Measurements from ENCODE around the gene AKT1. TPM values are rescaled to one million over a fixed set of nuclear protein-coding genes. Genes with fewer than 3 reads are reported as not detected.

AKT1 gene
- total and polyA plus RNA-seq, 2 of the 13 experiments (the other 11 are each of a cell fraction or from before 2014, with no cell fraction given): 96.2 to 116 TPM

DNA sequence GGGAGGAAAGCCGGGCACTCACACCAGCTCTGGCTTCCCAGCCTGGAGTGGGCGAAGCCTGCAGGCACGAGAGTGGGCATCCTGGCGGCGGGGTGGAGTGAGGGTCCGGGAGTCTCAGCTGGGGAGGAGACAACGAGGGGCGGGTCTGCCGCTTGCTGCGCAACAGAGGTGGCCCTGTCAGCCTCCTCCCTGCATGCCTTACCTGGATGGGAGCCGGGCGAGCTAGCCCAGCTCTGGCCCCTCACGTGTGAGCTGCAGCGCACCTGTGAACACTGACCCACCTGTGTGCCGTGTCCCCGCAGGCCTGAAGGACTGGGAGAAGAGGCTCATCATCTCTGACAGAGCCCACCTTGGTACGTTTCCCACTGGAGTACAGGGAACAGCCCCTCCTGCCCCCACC is 56.5 kb downstream of the AKT1 start:
- Histone ChIP-seq H3K4me3 (replicated peaks in 1 of 3; ENCODE audit: insufficient read depth in 1 of 3, low read depth in 2 of 3, low read length in 3 of 3) (no peak overlapping the region), H3K9me3 (ENCODE audit: low read length) (no peaks in the 10 kb centered on the region), H3K79me2 (ENCODE audit: insufficient read depth, low read length) (no peaks in the 10 kb centered on the region), H3K27me3 (ENCODE audit: control insufficient read depth in 1 of 2, insufficient read depth in 2 of 2, low read length in 2 of 2) (no peaks in the 10 kb centered on the region), H3K9ac (ENCODE audit: insufficient read depth, low read depth, low read length) (no peak overlapping the region), H3K27ac (ENCODE audit: extremely low read length, insufficient read depth, low read length) (no peak overlapping the region), H3K36me3 (replicated peaks in 1 of 2; ENCODE audit: control insufficient read depth in 1 of 2, insufficient read depth in 2 of 2, low read length in 2 of 2) (no peaks in the 10 kb centered on the region; a peak in 2 of 5 replicates), H2AFZ (ENCODE audit: low read length) (no peak overlapping the region), H4K20me1 (ENCODE audit: insufficient read depth, low read length) (no peaks in the 10 kb centered on the region), H3K4me1 (ENCODE audit: insufficient read depth, low read length) (peaks cover 49% of the 10 kb centered on the region), H3K4me2 (ENCODE audit: low read depth, low read length) (no peak overlapping the region)
- CTCF ChIA-PET (ENCODE audit: low intra/inter-chr PET ratio, low total read pairs): no interaction called here
- no TSS peak for BruUV-seq (replicated peaks)
- no peak for ATAC-seq
- POLR2A ChIA-PET: no interaction called here
- in situ Hi-C loops (cut with HindIII; ENCODE audit: extremely low pct_ligation_motif_present, low pct_unique_long_range_greater_than_20kb): no loop called here
- FAIRE-seq: no peak
- intact Hi-C loops (cut with micrococcal nuclease; ENCODE audit: unreplicated experiment): no loop called here
- WGBS (ENCODE audit: low lambda C conversion rate): 96% methylated on average over 10 of the region's 17 CpGs
- no peak for DNase-seq (ENCODE audit: low spot score)
- TF ChIP-seq, protein P1, sequence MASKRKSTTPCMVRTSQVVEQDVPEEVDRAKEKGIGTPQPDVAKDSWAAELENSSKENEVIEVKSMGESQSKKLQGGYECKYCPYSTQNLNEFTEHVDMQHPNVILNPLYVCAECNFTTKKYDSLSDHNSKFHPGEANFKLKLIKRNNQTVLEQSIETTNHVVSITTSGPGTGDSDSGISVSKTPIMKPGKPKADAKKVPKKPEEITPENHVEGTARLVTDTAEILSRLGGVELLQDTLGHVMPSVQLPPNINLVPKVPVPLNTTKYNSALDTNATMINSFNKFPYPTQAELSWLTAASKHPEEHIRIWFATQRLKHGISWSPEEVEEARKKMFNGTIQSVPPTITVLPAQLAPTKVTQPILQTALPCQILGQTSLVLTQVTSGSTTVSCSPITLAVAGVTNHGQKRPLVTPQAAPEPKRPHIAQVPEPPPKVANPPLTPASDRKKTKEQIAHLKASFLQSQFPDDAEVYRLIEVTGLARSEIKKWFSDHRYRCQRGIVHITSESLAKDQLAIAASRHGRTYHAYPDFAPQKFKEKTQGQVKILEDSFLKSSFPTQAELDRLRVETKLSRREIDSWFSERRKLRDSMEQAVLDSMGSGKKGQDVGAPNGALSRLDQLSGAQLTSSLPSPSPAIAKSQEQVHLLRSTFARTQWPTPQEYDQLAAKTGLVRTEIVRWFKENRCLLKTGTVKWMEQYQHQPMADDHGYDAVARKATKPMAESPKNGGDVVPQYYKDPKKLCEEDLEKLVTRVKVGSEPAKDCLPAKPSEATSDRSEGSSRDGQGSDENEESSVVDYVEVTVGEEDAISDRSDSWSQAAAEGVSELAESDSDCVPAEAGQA (IDR thresholded peaks at IDR 0.05; ENCODE audit: low read depth): no peak
- TF ChIP-seq, protein P1 (CRISPR knock-in tag; IDR thresholded peaks at IDR 0.05; ENCODE audit: borderline replicate concordance): no peak
- TF ChIP-seq ZBTB8A (CRISPR knock-in tag; IDR thresholded peaks at IDR 0.05; ENCODE audit: borderline replicate concordance, low read depth) (no peak), SP4 (CRISPR knock-in tag; IDR thresholded peaks at IDR 0.05) (no peak), PHF8 (CRISPR knock-in tag; IDR thresholded peaks at IDR 0.05) (no peak), ATAD3A (CRISPR knock-in tag; IDR thresholded peaks at IDR 0.05) (no peak), PHB2 (IDR thresholded peaks at IDR 0.05; ENCODE audit: partially characterized antibody) (no peak), GATAD1 (CRISPR knock-in tag; IDR thresholded peaks at IDR 0.05) (no peak), ZNF264 (CRISPR knock-in tag; IDR thresholded peaks at IDR 0.05) (no peak)
- TF ChIP-seq, protein P2, sequence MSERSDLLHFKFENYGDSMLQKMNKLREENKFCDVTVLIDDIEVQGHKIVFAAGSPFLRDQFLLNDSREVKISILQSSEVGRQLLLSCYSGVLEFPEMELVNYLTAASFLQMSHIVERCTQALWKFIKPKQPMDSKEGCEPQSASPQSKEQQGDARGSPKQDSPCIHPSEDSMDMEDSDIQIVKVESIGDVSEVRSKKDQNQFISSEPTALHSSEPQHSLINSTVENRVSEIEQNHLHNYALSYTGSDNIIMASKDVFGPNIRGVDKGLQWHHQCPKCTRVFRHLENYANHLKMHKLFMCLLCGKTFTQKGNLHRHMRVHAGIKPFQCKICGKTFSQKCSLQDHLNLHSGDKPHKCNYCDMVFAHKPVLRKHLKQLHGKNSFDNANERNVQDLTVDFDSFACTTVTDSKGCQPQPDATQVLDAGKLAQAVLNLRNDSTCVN (CRISPR knock-in tag; IDR thresholded peaks at IDR 0.05; ENCODE audit: borderline replicate concordance): no peak
- TF ChIP-seq, protein P3, sequence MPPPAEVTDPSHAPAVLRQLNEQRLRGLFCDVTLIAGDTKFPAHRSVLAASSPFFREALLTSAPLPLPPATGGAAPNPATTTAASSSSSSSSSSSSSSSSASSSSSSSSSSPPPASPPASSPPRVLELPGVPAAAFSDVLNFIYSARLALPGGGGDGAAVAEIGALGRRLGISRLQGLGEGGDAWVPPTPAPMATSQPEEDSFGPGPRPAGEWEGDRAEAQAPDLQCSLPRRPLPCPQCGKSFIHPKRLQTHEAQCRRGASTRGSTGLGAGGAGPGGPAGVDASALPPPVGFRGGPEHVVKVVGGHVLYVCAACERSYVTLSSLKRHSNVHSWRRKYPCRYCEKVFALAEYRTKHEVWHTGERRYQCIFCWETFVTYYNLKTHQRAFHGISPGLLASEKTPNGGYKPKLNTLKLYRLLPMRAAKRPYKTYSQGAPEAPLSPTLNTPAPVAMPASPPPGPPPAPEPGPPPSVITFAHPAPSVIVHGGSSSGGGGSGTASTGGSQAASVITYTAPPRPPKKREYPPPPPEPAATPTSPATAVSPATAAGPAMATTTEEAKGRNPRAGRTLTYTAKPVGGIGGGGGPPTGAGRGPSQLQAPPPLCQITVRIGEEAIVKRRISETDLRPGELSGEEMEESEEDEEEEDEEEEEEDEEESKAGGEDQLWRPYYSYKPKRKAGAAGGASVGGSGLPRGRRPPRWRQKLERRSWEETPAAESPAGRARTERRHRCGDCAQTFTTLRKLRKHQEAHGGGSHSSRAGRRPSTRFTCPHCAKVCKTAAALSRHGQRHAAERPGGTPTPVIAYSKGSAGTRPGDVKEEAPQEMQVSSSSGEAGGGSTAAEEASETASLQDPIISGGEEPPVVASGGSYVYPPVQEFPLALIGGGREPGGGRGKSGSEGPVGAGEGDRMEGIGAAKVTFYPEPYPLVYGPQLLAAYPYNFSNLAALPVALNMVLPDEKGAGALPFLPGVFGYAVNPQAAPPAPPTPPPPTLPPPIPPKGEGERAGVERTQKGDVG (CRISPR knock-in tag; IDR thresholded peaks at IDR 0.05; ENCODE audit: borderline replicate concordance): no peak
- TF ChIP-seq, protein P4, sequence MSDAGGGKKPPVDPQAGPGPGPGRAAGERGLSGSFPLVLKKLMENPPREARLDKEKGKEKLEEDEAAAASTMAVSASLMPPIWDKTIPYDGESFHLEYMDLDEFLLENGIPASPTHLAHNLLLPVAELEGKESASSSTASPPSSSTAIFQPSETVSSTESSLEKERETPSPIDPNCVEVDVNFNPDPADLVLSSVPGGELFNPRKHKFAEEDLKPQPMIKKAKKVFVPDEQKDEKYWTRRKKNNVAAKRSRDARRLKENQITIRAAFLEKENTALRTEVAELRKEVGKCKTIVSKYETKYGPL (CRISPR knock-in tag; IDR thresholded peaks at IDR 0.05): no peak
- TF ChIP-seq, protein P5, sequence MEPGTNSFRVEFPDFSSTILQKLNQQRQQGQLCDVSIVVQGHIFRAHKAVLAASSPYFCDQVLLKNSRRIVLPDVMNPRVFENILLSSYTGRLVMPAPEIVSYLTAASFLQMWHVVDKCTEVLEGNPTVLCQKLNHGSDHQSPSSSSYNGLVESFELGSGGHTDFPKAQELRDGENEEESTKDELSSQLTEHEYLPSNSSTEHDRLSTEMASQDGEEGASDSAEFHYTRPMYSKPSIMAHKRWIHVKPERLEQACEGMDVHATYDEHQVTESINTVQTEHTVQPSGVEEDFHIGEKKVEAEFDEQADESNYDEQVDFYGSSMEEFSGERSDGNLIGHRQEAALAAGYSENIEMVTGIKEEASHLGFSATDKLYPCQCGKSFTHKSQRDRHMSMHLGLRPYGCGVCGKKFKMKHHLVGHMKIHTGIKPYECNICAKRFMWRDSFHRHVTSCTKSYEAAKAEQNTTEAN (CRISPR knock-in tag; conservative IDR thresholded peaks at IDR 0.05): no peak
